Measurements from ENCODE around the gene INTS6. TPM values are rescaled to one million over a fixed set of nuclear protein-coding genes. Genes with fewer than 3 reads are reported as not detected.

INTS6 gene
- total RNA-seq, 1 donor from 2014 or later: 23.1 TPM

GRCh38 chr13:51318876-51319275, 134.0 kb downstream of the INTS6 start:
- no peak overlapping the region for H3K27ac ChIP-seq (replicated peaks)
- H3K4me1 ChIP-seq: no peaks in the 10 kb centered on the region
- H3K27me3 ChIP-seq (ENCODE audit: low read depth): no peaks in the 10 kb centered on the region
- no peak for DNase-seq
- intact Hi-C loops (cut with micrococcal nuclease): no loop called here
- H3K4me3 ChIP-seq: no peak overlapping the region
- TF ChIP-seq CTCF (IDR thresholded peaks at IDR 0.05; ENCODE audit: borderline replicate concordance): no peak
- H3K36me3 ChIP-seq: no peaks in the 10 kb centered on the region
- no peaks in the 10 kb centered on the region for H3K9me3 ChIP-seq (replicated peaks)

GRCh38 chr13:51318015-51318414, 134.8 kb downstream of the INTS6 start:
- Histone ChIP-seq H3K36me3 (no peaks in the 10 kb centered on the region), H3K9me3 (replicated peaks) (no peaks in the 10 kb centered on the region), H3K27ac (replicated peaks) (no peak overlapping the region), H3K4me1 (no peaks in the 10 kb centered on the region), H3K4me3 (no peak overlapping the region), H3K27me3 (ENCODE audit: low read depth) (no peaks in the 10 kb centered on the region)
- no peak for DNase-seq
- intact Hi-C loops (cut with micrococcal nuclease): no loop called here
- no peak for TF ChIP-seq CTCF (IDR thresholded peaks at IDR 0.05; ENCODE audit: borderline replicate concordance)

DNA sequence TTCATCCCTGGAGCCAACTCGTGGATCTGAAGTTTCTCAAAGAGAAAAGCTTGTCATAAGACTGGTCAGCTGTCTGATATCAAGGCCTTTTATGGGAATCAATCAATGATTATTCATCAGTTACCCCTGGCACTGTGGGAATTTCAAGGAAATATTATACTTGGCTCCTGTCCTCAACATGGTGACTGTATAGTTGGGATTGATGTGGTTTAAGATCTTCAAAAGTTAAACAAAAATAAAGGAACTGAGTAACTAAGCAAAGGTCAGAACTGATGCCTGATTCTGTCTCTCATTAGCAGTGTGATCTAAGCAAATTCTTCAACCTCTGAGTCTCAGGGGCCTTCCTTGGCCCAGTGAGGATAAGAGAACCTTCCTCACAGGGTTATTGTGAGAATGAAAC, 135.6 kb downstream of the INTS6 start:
- Histone ChIP-seq H3K27me3 (ENCODE audit: low read depth) (no peaks in the 10 kb centered on the region), H3K4me3 (no peak overlapping the region), H3K9me3 (replicated peaks) (no peaks in the 10 kb centered on the region), H3K36me3 (no peaks in the 10 kb centered on the region), H3K4me1 (no peaks in the 10 kb centered on the region), H3K27ac (replicated peaks) (no peak overlapping the region)
- intact Hi-C loops (cut with micrococcal nuclease): no loop called here
- TF ChIP-seq CTCF (IDR thresholded peaks at IDR 0.05; ENCODE audit: borderline replicate concordance): no peak
- DNase-seq: no peak

GRCh38 chr13:51313619-51314018, 139.2 kb downstream of the INTS6 start:
- no peak for DNase-seq
- Histone ChIP-seq H3K27ac (replicated peaks) (no peak overlapping the region), H3K4me3 (no peak overlapping the region), H3K27me3 (ENCODE audit: low read depth) (no peaks in the 10 kb centered on the region), H3K4me1 (no peaks in the 10 kb centered on the region), H3K36me3 (no peaks in the 10 kb centered on the region), H3K9me3 (replicated peaks) (no peaks in the 10 kb centered on the region)
- intact Hi-C loops (cut with micrococcal nuclease): no loop called here
- TF ChIP-seq CTCF (IDR thresholded peaks at IDR 0.05; ENCODE audit: borderline replicate concordance): no peak

DNA sequence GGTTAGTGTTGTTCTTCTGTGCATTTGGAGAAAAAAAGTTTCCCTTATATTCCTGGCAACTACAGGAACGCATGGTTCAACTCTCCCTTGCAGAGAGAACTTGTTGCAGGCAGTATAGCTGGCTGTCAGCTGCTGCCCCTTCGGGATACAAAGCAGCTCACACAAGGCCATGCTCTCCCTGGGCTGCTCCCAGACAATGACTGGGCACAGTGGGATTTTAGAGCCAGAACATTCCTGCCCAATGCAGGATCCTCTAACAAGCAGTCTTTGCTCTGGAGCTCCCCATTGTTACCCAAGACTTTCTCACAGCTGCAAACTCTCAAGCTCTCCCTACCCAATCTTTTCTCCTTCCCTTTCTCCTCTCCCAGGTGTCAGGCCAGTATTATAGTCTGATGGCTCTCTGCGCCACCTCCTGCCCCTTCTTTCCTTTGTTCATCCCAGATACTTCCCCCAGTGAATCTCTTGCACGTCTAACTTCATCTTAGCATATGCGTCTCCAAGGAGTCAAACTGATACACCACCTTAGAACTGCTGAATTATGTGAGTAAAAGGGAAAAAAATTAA, 140.8 kb downstream of the INTS6 start:
- intact Hi-C loops (cut with micrococcal nuclease): no loop called here
- no peaks in the 10 kb centered on the region for H3K9me3 ChIP-seq (replicated peaks)

More for the DNA sequence above, 140.8 kb downstream of the INTS6 start:
- Histone ChIP-seq H3K36me3 (no peaks in the 10 kb centered on the region), H3K27ac (replicated peaks) (no peak overlapping the region), H3K27me3 (ENCODE audit: low read depth) (no peaks in the 10 kb centered on the region), H3K4me1 (no peaks in the 10 kb centered on the region), H3K4me3 (no peak overlapping the region)
- no peak for TF ChIP-seq CTCF (IDR thresholded peaks at IDR 0.05; ENCODE audit: borderline replicate concordance)
- DNase-seq: no peak

Small RNAs within 50 kb of the gene (microRNA-seq; reads per million reads assigned to microRNA genes)
- gene MIR5693: not detected

Other genes with a start within 250 kb of the INTS6 start
- gene FAM124A, start 230.6 kb downstream of the INTS6 start, total RNA-seq: 5.7 TPM
- not detected for gene SERPINE3, start 113.3 kb downstream of the INTS6 start, total RNA-seq
- 4.5 TPM for gene WDFY2, start 131.4 kb upstream of the INTS6 start, total RNA-seq